HEK293 (cell line): ENCODE results near the gene RASA2.

ENCODE experiments used
- SCRT2 ChIP-seq: fragments of 450-650 bp; formaldehyde crosslinking; IDR thresholded peaks from 2 replicates; pipeline ENCODE4 v1.5.1; 2016; ENCODE audit warnings: missing biosample characterization, missing genetic modification characterization
- ZFP3 ChIP-seq: fragments of 450-650 bp; formaldehyde crosslinking; IDR thresholded peaks from 2 replicates; pipeline ENCODE4 v1.5.1; 2016; ENCODE audit warnings: low read depth, missing biosample characterization, missing genetic modification characterization
- ZNF169 ChIP-seq: fragments of 450-650 bp; formaldehyde crosslinking; IDR thresholded peaks from 2 replicates; pipeline ENCODE4 v1.5.1; 2016; ENCODE audit warnings: missing biosample characterization, missing genetic modification characterization
- ZNF174 ChIP-seq: fragments of 450-650 bp; formaldehyde crosslinking; IDR thresholded peaks from 2 replicates; pipeline ENCODE4 v1.5.0; 2017; ENCODE audit warnings: missing biosample characterization, mild to moderate bottlenecking, missing genetic modification characterization
- ZNF426 ChIP-seq: fragments of 450-650 bp; formaldehyde crosslinking; IDR thresholded peaks from 2 replicates; pipeline ENCODE4 v1.5.1; 2017; ENCODE audit warnings: missing biosample characterization, missing genetic modification characterization, mild to moderate bottlenecking, inconsistent platforms, moderate library complexity
- ZNF488 ChIP-seq: fragments of 450-650 bp; formaldehyde crosslinking; IDR thresholded peaks from 2 replicates; pipeline ENCODE4 v1.5.1; 2016; ENCODE audit warnings: missing biosample characterization, missing genetic modification characterization
- ZNF544 ChIP-seq: fragments of 450-650 bp; formaldehyde crosslinking; IDR thresholded peaks from 2 replicates; pipeline ENCODE4 v1.5.0; 2017; ENCODE audit warnings: missing biosample characterization, missing genetic modification characterization
- ZNF670 ChIP-seq: fragments of 450-650 bp; formaldehyde crosslinking; IDR thresholded peaks from 2 replicates; pipeline ENCODE4 v1.5.1; 2016; ENCODE audit warnings: missing biosample characterization, missing genetic modification characterization, low read depth
- TF ChIP-seq, protein P1 (sequence below): fragments of 450-650 bp; formaldehyde crosslinking; IDR thresholded peaks from 2 replicates; pipeline ENCODE4 v1.5.1; 2016; ENCODE audit warnings: missing biosample characterization, missing genetic modification characterization
- TF ChIP-seq, protein P2 (sequence below): fragments of 450-650 bp; formaldehyde crosslinking; IDR thresholded peaks from 2 replicates; pipeline ENCODE4 v1.5.1; 2016; ENCODE audit warnings: missing biosample characterization, missing genetic modification characterization

DNA sequence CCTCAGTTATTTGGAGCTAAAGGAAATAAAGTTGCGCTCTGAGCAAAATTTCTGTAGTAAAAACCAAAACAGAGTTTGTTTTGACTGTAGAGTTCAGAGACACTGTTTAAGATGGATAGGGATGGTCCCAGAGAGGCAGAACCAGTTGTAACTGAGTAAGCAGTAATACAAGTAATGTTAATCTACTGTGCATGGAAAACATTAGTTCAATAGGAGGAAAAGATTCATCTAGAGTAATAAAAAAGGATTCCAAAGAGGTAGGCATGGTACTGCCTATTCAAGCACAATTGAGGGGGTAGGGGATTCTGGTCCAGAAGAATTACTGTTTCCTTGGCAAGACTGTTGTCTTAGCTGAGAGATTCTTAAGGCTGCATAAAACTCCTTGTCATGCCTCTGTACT is 77.4 kb downstream of the RASA2 start:
- TF ChIP-seq, protein P1, sequence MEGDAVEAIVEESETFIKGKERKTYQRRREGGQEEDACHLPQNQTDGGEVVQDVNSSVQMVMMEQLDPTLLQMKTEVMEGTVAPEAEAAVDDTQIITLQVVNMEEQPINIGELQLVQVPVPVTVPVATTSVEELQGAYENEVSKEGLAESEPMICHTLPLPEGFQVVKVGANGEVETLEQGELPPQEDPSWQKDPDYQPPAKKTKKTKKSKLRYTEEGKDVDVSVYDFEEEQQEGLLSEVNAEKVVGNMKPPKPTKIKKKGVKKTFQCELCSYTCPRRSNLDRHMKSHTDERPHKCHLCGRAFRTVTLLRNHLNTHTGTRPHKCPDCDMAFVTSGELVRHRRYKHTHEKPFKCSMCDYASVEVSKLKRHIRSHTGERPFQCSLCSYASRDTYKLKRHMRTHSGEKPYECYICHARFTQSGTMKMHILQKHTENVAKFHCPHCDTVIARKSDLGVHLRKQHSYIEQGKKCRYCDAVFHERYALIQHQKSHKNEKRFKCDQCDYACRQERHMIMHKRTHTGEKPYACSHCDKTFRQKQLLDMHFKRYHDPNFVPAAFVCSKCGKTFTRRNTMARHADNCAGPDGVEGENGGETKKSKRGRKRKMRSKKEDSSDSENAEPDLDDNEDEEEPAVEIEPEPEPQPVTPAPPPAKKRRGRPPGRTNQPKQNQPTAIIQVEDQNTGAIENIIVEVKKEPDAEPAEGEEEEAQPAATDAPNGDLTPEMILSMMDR (tag by site-specific recombination), result no peak
- TF ChIP-seq ZNF544 (tag by site-specific recombination) (no peak), ZFP3 (tag by site-specific recombination) (no peak), ZNF174 (tag by site-specific recombination) (no peak), ZNF426 (no peak), ZNF488 (tag by site-specific recombination) (no peak), ZNF670 (tag by site-specific recombination) (no peak), SCRT2 (tag by site-specific recombination) (no peak), ZNF169 (no peak)
- TF ChIP-seq, protein P2, sequence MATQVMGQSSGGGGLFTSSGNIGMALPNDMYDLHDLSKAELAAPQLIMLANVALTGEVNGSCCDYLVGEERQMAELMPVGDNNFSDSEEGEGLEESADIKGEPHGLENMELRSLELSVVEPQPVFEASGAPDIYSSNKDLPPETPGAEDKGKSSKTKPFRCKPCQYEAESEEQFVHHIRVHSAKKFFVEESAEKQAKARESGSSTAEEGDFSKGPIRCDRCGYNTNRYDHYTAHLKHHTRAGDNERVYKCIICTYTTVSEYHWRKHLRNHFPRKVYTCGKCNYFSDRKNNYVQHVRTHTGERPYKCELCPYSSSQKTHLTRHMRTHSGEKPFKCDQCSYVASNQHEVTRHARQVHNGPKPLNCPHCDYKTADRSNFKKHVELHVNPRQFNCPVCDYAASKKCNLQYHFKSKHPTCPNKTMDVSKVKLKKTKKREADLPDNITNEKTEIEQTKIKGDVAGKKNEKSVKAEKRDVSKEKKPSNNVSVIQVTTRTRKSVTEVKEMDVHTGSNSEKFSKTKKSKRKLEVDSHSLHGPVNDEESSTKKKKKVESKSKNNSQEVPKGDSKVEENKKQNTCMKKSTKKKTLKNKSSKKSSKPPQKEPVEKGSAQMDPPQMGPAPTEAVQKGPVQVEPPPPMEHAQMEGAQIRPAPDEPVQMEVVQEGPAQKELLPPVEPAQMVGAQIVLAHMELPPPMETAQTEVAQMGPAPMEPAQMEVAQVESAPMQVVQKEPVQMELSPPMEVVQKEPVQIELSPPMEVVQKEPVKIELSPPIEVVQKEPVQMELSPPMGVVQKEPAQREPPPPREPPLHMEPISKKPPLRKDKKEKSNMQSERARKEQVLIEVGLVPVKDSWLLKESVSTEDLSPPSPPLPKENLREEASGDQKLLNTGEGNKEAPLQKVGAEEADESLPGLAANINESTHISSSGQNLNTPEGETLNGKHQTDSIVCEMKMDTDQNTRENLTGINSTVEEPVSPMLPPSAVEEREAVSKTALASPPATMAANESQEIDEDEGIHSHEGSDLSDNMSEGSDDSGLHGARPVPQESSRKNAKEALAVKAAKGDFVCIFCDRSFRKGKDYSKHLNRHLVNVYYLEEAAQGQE (tag by site-specific recombination), result no peak
